ENCODE results near the gene LRRC61.
"Not testable (repeated sequence)": the region's sequence is repeated elsewhere in the genome, so short reads cannot be mapped to it uniquely, and the experiment has no call there.

LRRC61 gene

DNA sequence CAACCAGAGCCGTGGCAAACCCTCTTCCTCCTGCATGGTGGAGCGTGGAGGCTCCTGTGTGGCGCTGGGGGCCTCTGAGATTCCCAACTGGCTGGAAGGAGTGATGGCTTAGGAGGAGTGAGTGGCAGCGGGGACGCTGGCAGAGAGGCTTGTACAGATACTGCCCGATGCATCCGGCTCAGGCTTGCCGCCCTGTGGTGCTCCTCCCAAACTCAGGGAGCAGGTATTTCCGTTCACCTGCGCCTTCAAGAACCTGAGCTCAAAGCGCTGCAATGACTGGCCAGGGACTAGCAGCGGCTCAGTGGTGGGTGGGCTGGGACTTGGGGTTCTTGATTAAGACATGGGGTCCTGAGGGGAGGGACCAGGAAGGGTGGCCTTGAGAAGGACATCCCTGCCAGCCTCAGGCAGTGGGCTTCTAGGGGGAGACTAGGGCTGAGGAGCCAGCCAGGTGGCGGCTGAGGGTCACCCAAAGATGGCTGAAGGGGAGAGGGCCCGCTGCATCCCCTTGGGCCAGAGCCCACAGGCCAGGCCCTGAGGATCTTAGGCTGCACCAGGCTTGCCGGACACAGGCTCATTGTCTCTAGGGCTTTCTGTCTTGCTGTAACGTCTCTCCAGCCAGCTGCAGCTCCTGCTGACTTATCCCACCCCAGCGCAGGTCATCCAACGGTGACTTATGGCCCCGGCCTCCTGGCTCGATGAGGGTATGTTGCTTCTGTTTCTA lies 59.1 kb downstream of the LRRC61 start:
- DNase-seq (ENCODE audit: low read depth in 2 of 2): no peak

DNA sequence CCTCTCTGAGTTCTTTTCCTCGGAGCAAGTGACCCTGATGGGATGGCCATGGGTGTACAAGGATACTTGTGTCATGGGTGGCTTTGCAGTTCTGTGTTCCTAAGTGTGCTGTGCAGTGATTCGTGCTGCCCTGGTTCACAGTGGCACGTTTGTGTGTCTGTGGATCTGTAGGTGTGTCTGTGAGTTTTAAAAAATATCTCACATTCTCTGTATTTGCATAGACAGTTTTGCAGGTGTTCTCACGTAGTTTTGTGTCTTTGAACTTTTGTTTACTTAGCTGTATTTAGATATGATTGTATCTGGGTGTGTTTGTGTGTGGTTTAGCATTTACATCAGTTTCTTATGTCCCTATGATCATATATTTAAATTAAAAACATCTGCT lies 59.7 kb downstream of the LRRC61 start:
- DNase-seq (ENCODE audit: low read depth in 2 of 2): no peak

DNA sequence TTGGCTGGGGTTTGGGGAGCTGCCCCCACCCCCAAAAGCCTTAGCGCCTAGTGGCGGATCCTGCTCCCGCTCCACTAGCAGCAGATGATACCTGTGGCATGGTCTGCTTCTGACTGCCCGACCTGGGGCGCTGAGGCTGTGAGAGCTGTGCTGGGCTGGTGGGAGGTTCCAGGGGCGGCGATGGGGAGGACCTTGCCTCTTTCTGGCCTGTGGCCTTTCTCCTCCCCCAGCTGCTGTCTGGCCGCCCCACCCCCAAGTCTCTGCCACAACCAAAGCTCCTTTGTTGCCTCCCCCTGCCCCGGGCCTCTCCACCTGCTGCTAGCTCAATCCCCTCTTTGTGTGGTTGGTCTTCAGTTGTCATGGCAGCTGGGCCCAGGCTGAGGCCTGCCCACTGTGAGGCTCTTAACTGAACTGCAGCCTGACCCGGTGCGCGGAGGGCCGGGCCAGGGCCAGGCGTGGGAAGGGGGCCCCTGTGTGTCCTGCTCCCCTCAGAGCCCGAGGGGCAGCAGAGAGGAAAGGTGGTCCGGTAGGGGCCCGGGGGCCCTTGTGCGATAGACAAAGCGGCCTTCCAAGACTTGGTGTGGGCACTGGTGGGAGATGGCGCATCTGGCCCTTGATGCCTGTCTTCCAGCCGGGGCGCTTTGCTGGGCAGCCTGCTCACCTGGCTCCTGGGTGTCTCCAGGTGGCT lies 60.7 kb downstream of the LRRC61 start:
- DNase-seq (ENCODE audit: low read depth in 2 of 2): no peak

DNA sequence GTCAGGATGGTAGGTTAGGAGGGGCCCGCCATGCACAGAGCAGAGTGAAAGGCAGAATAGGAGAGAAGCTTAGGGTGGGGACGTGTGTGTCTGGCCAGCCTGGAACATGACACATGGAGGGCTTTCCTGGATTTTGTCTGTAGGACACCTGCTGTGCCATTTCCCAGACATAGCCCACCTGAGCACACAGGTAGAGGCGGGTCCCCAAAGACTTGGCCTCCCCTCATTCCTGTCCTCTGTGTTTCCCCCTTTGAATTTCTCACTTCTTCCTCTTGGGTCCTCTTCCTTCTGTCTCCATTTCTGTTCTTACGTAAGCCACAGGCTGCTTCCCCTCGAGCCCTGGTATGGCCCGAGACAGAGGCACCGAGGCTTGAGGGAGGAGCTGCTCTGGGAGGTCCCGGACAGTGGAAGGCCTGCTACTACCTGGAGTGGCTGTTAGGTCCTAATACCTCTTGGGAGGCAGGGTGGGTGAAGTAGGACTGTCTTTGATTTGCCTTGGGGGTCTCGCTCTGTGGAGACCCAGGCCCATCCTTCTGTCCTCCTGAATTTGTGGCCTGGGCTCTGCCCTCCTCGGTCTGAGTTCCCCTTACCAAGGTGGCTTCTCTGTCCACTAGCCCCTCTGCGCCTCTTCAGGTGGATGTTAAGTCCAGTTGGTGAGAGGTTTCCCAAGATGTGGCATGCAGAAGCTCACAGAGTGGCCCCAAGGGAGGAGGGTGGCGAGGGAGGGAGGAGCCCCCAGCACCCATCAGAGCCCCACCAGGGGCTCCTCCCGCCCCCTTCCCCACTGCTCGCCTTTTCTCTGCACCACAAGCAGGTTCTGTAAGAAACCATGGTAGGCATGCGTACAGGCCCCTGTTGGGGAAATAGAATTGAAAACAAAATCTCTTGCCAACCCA lies 61.5 kb downstream of the LRRC61 start:
- DNase-seq (ENCODE audit: low read depth in 2 of 2): no peak

DNA sequence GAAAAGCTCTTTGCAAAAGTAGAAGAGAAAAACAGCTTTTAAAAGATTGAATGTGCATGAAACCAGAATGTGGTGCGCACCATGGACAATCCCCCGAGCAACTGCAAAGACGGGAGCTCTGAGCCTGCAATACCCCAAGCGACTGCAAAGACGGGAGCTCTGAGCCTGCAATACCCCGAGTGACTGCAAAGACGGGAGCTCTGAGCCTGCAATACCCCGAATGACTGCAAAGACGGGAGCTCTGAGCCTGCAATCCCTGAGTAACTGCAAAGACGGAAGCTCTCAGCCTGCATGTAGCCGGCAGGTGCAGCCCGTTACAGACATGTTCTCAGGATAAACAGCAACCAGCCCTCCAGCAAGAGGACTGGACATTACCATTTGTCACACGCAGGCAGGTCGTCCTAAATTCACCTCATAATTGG lies 62.2 kb downstream of the LRRC61 start:
- no peak for DNase-seq (ENCODE audit: low read depth in 2 of 2)

DNA sequence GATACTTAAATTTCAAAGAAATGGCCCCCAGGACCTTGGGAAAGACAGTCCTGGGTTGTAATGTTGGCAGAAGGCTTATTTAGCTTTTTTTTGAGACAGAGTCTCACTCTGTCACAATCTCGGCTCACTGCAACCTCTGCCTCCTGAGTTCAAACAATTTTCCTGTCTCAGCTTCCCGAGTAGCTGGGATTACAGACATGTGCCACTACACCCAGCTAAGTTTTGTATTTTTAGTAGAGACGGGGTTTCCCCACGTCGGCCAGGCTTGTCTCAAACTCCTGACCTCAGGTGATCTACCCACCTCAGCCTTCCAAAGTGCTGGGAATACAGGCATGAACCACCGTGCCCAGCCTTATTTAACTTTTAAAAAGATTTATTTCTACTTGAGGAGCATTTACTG lies 62.7 kb downstream of the LRRC61 start:
- DNase-seq (ENCODE audit: low read depth in 2 of 2): not testable (repeated sequence)

Data from activated CD8-positive, alpha-beta memory T cell treated with anti-CD3 and anti-CD28 coated beads for 4 hours (primary cell).